Ishikawa (cell line): Measurements from ENCODE around the gene UCHL3.

Source experiments
- CEBPB ChIP-seq: IDR thresholded peaks from 2 replicates; pipeline ENCODE4 v1.6.1; 2012
- CREB1 ChIP-seq: IDR thresholded peaks from 2 replicates; pipeline ENCODE4 v1.6.1; 2012; ENCODE audit warnings: low read depth
- EGR1 ChIP-seq: IDR thresholded peaks from 2 replicates; pipeline ENCODE4 v1.6.1; 2012
- EP300 ChIP-seq: IDR thresholded peaks from 2 replicates; pipeline ENCODE4 v1.6.1; 2012; ENCODE audit warnings: borderline replicate concordance
- FOXM1 ChIP-seq: IDR thresholded peaks from 2 replicates; pipeline ENCODE4 v1.6.1; 2012; ENCODE audit warnings: low read depth, borderline replicate concordance
- MAX ChIP-seq: IDR thresholded peaks from 2 replicates; pipeline ENCODE4 v1.6.1; 2012
- NFIC ChIP-seq: IDR thresholded peaks from 2 replicates; pipeline ENCODE4 v1.6.1; 2012
- RAD21 ChIP-seq: IDR thresholded peaks from 2 replicates; pipeline ENCODE4 v1.6.1; 2012; ENCODE audit warnings: low read depth
- REST ChIP-seq: IDR thresholded peaks from 2 replicates; pipeline ENCODE4 v1.6.1; 2012; ENCODE audit warnings: low read depth, mild to moderate bottlenecking
- TAF1 ChIP-seq: IDR thresholded peaks from 2 replicates; pipeline ENCODE4 v1.6.1; 2012; ENCODE audit warnings: low read depth, mild to moderate bottlenecking
- TCF12 ChIP-seq: IDR thresholded peaks from 2 replicates; pipeline ENCODE4 v1.6.1; 2012; ENCODE audit warnings: low read depth
- TEAD4 ChIP-seq: IDR thresholded peaks from 2 replicates; pipeline ENCODE4 v1.6.1; 2012
- USF1 ChIP-seq: IDR thresholded peaks from 2 replicates; pipeline ENCODE4 v1.6.1; 2012
- YY1 ChIP-seq: IDR thresholded peaks from 2 replicates; pipeline ENCODE4 v1.6.1; 2012; ENCODE audit warnings: low read depth
- ZBTB7A ChIP-seq: IDR thresholded peaks from 2 replicates; pipeline ENCODE4 v1.6.1; 2012; ENCODE audit warnings: low read depth

UCHL3 gene

GRCh38 chr13:75541961-75542360 is 7.6 kb upstream of the UCHL3 start:
- no peak for TF ChIP-seq REST

GRCh38 chr13:75544681-75545330 is 4.8 kb upstream of the UCHL3 start:
- TF ChIP-seq CEBPB (peak; percentile 17; the same call in 1 of the 2 replicates), MAX (no peak)

- TF ChIP-seq MAX: no peak
- no peak for TF ChIP-seq FOXM1
- no peak for TF ChIP-seq REST
- TF ChIP-seq RAD21: no peak
- no peak for TF ChIP-seq EP300
- no peak for TF ChIP-seq EGR1
- no peak for TF ChIP-seq TEAD4
- TF ChIP-seq TCF12: no peak
- TF ChIP-seq CREB1: no peak
These were observed 1.7 kb upstream of the UCHL3 start for GRCh38 chr13:75547917-75548316.

GRCh38 chr13:75550159-75550567 is 572 bp downstream of the UCHL3 start:
- TF ChIP-seq MAX (no peak), EP300 (no peak), RAD21 (no peak), TAF1 (no peak), ZBTB7A (no peak), EGR1 (no peak)

GRCh38 chr13:75554464-75554863 is 4.9 kb downstream of the UCHL3 start:
- TF ChIP-seq TEAD4 (no peak), TCF12 (no peak), NFIC (no peak), USF1 (no peak), REST (no peak), CEBPB (no peak), RAD21 (no peak), FOXM1 (no peak), CREB1 (no peak), YY1 (no peak), TAF1 (no peak), EP300 (no peak), MAX (no peak), ZBTB7A (no peak), EGR1 (no peak)

- no peak for TF ChIP-seq ZBTB7A
- no peak for TF ChIP-seq FOXM1
- no peak for TF ChIP-seq TCF12
- TF ChIP-seq REST: no peak
- no peak for TF ChIP-seq CREB1
- no peak for TF ChIP-seq EP300
- no peak for TF ChIP-seq NFIC
- no peak for TF ChIP-seq EGR1
- no peak for TF ChIP-seq TAF1
- TF ChIP-seq CEBPB: no peak
- no peak for TF ChIP-seq YY1
- no peak for TF ChIP-seq USF1
- TF ChIP-seq MAX: no peak
- no peak for TF ChIP-seq TEAD4
- TF ChIP-seq RAD21: no peak
These were observed 5.4 kb downstream of the UCHL3 start for GRCh38 chr13:75554981-75555380.
